ENCODE results near the gene MAGOHB. TPM values are rescaled to one million over a fixed set of nuclear protein-coding genes. Genes with fewer than 3 reads are reported as not detected.
A peak's percentile ranks its signal among the peaks of the same experiment; 100 is the strongest.
"Not testable (repeated sequence)": the region's sequence is repeated elsewhere in the genome, so short reads cannot be mapped to it uniquely, and the experiment has no call there.

The MAGOHB gene
- total RNA-seq, 1 donor from 2014 or later: 48.3 TPM

DNA sequence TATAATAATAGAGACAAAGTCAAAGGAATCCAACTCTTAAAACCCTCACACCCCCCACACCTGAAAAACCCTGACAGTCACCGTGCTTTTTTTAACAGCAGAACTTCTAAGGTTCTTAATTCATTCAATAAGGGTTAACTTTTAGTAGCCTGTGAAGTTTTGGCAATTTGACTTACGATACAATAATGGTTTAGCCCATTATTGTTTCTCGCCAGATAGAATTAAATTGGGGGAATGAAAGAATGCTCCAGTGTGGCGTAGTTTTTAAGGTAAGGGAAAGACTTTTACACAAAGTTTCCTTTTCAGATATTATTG lies 604 bp upstream of the MAGOHB start:
- TF ChIP-seq, protein P1, sequence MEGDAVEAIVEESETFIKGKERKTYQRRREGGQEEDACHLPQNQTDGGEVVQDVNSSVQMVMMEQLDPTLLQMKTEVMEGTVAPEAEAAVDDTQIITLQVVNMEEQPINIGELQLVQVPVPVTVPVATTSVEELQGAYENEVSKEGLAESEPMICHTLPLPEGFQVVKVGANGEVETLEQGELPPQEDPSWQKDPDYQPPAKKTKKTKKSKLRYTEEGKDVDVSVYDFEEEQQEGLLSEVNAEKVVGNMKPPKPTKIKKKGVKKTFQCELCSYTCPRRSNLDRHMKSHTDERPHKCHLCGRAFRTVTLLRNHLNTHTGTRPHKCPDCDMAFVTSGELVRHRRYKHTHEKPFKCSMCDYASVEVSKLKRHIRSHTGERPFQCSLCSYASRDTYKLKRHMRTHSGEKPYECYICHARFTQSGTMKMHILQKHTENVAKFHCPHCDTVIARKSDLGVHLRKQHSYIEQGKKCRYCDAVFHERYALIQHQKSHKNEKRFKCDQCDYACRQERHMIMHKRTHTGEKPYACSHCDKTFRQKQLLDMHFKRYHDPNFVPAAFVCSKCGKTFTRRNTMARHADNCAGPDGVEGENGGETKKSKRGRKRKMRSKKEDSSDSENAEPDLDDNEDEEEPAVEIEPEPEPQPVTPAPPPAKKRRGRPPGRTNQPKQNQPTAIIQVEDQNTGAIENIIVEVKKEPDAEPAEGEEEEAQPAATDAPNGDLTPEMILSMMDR (IDR thresholded peaks at IDR 0.05; ENCODE audit: unreplicated experiment): no peak
- H3K4me3 Mint-ChIP-seq (ENCODE audit: low read depth): peak overlapping the region; percentile 99
- peaks cover 10% of the 10 kb centered on the region for H3K36me3 Mint-ChIP-seq (ENCODE audit: insufficient read depth)
- H3K27ac Mint-ChIP-seq: peak overlapping the region; percentile 99
- peaks cover 30% of the 10 kb centered on the region for H3K4me1 Mint-ChIP-seq (ENCODE audit: low read depth)
- no peak for DNase-seq (ENCODE audit: low spot score, unreplicated experiment)
- H3K9me3 Mint-ChIP-seq (ENCODE audit: low read depth): no peaks in the 10 kb centered on the region
- no peaks in the 10 kb centered on the region for H3K27me3 Mint-ChIP-seq

DNA sequence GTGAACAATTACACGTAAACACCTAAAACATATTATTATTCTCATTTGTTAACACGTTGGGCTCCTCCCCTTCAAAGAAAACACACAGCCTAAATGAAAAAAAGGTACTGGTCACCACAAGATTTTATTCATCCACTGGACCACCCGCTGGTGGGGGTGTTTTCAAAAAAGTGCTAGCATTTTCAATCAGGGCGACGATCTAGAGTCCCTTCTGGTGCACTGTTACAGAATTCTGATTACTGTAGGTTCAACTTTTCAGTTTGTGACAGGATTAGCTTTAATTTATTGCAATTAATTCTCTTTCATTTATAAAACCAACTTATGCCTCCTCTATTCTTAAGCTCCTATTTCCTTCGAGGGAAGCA lies 443 bp downstream of the MAGOHB start:
- Mint-ChIP-seq H3K9me3 (ENCODE audit: low read depth) (no peaks in the 10 kb centered on the region), H3K27me3 (no peaks in the 10 kb centered on the region), H3K36me3 (ENCODE audit: insufficient read depth) (peaks cover 11% of the 10 kb centered on the region), H3K4me1 (ENCODE audit: low read depth) (peaks cover 30% of the 10 kb centered on the region), H3K4me3 (ENCODE audit: low read depth) (peak overlapping the region; percentile 99), H3K27ac (peak overlapping the region; percentile 99)
- TF ChIP-seq, protein P1 (IDR thresholded peaks at IDR 0.05; ENCODE audit: unreplicated experiment): no peak
- DNase-seq (ENCODE audit: low spot score, unreplicated experiment): no peak

- Mint-ChIP-seq H3K27ac (peak overlapping the region; percentile 99), H3K27me3 (no peaks in the 10 kb centered on the region), H3K4me1 (ENCODE audit: low read depth) (peaks cover 30% of the 10 kb centered on the region), H3K36me3 (ENCODE audit: insufficient read depth) (peaks cover 12% of the 10 kb centered on the region), H3K9me3 (ENCODE audit: low read depth) (no peaks in the 10 kb centered on the region), H3K4me3 (ENCODE audit: low read depth) (peak overlapping the region; percentile 99)
- no peak for DNase-seq (ENCODE audit: low spot score, unreplicated experiment)
- TF ChIP-seq, protein P1 (IDR thresholded peaks at IDR 0.05; ENCODE audit: unreplicated experiment): no peak
Measured at GRCh38 chr12:10612110-10612509, 1.3 kb downstream of the MAGOHB start.

- H3K27ac Mint-ChIP-seq; H3K9me3 Mint-ChIP-seq (ENCODE audit: low read depth); DNase-seq (ENCODE audit: low spot score, unreplicated experiment); H3K27me3 Mint-ChIP-seq: not testable (repeated sequence)
- Mint-ChIP-seq H3K36me3 (ENCODE audit: insufficient read depth) (peaks cover 14% of the 10 kb centered on the region), H3K4me3 (ENCODE audit: low read depth) (peak overlapping the region; percentile 99), H3K4me1 (ENCODE audit: low read depth) (peaks cover 30% of the 10 kb centered on the region)
Measured at GRCh38 chr12:10611258-10611657, 2.2 kb downstream of the MAGOHB start.

DNA sequence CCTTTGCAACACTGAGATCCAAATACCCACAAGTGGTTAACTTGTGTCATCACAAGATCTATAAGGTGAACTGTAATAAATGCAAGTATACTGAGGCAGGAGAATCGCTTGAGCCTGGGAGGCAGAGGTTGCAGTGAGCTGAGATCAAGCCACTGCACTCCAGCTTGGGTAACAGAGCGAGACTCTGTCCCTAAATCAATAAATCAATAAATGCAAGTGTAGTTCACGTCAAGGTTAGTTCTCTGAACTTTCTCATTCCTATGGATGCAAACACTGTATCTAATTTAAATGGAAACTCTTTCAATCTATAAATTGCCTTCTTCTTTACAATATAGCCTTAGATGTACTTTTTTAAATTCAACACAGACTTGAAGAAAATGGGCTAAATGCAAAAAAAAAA lies 3.2 kb downstream of the MAGOHB start:
- H3K36me3 Mint-ChIP-seq (ENCODE audit: insufficient read depth): peaks cover 16% of the 10 kb centered on the region
- TF ChIP-seq, protein P1 (IDR thresholded peaks at IDR 0.05; ENCODE audit: unreplicated experiment): no peak

GRCh38 chr12:10607885-10608458 lies 5.4 kb downstream of the MAGOHB start:
- no peaks in the 10 kb centered on the region for H3K27me3 Mint-ChIP-seq
- TF ChIP-seq, protein P1 (IDR thresholded peaks at IDR 0.05; ENCODE audit: unreplicated experiment): peak; percentile 42
- H3K9me3 Mint-ChIP-seq (ENCODE audit: low read depth): no peaks in the 10 kb centered on the region
- no peak overlapping the region for H3K4me3 Mint-ChIP-seq (ENCODE audit: low read depth)
- no peak overlapping the region for H3K27ac Mint-ChIP-seq
- no peak for DNase-seq (ENCODE audit: low spot score, unreplicated experiment)
- H3K4me1 Mint-ChIP-seq (ENCODE audit: low read depth): peaks cover 22% of the 10 kb centered on the region
- H3K36me3 Mint-ChIP-seq (ENCODE audit: insufficient read depth): peaks cover 16% of the 10 kb centered on the region

More for the DNA sequence above, 3.2 kb downstream of the MAGOHB start:
- Mint-ChIP-seq H3K27ac (peak overlapping the region; percentile 23), H3K4me3 (ENCODE audit: low read depth) (peak overlapping the region; percentile 1), H3K4me1 (ENCODE audit: low read depth) (peaks cover 30% of the 10 kb centered on the region), H3K9me3 (ENCODE audit: low read depth) (no peaks in the 10 kb centered on the region), H3K27me3 (no peaks in the 10 kb centered on the region)
- no peak for DNase-seq (ENCODE audit: low spot score, unreplicated experiment)
